Right lobe of liver (tissue), 6 donors: ENCODE data around the gene NELFB. TPM values are rescaled to one million over a fixed set of nuclear protein-coding genes. Genes with fewer than 3 reads are reported as not detected.

Experiments
- ATAC-seq, 4 donors: fragments of 200-7000 bp; cut with Tn5 transposase; one replicate each; pipeline ENCODE4 v1.9.1; 2020; ENCODE audit warnings: mild to moderate bottlenecking in 4 of 4, moderate library complexity in 4 of 4
- DNase-seq, 3 donors: peaks; one replicate each; pipeline ENCODE4 v3.0.0-alpha.2; 2020
- H3K27ac ChIP-seq, 3 donors: fragments of 200-600 bp; one replicate each; pipeline ENCODE4 v1.8.0; 2022
- H3K27me3 ChIP-seq, 2 donors: fragments of 200-600 bp; one replicate each; pipeline ENCODE4 v1.8.0; 2022
- H3K36me3 ChIP-seq, 4 donors: fragments of 200-600 bp; sonication (generic) in 1 of 4; one replicate each; pipeline versions ENCODE4 v1.5.1 to v1.8.0; 2017 to 2022; ENCODE audit warnings: control low read depth in 1 of 4
- H3K4me1 ChIP-seq, 4 donors: fragments of 200-600 bp; sonication (generic) in 1 of 4; one replicate each; pipeline versions ENCODE4 v1.5.1 to v1.8.0; 2017 to 2022; ENCODE audit warnings: control low read depth in 1 of 4
- H3K4me3 ChIP-seq, 3 donors: fragments of 200-600 bp; one replicate each; pipeline ENCODE4 v1.8.0; 2022
- H3K9me3 ChIP-seq, 4 donors: fragments of 200-600 bp; sonication (generic) in 1 of 4; one replicate each; pipeline versions ENCODE4 v1.5.1 to v1.8.0; 2017 to 2022; ENCODE audit warnings: control low read depth in 1 of 4
- POLR2A ChIP-seq: fragments of 450-650 bp; IDR thresholded peaks from one replicate; pipeline ENCODE4 v1.6.1; 2017; ENCODE audit warnings: antibody characterized with exemption, mild to moderate bottlenecking
- WGBS: methylation state at CpG from one replicate; pipeline ENCODE4 v1.1.6; 2018; ENCODE audit warnings: low coverage, low lambda C conversion rate; ENCODE audit not compliant: insufficient coverage; ENCODE audit errors: missing lambda C conversion rate; 5-methylcytosine and 5-hydroxymethylcytosine counted together
- intact Hi-C, 2 donors: fragments of 100-400 bp; cut with DNase I; formaldehyde crosslinking; loops; one replicate each; pipeline versions ENCODE4 v1.11.2 to v1.14.1; 2022
- total RNA-seq, 6 experiments: library from RNA; depleted of rRNA in 2 of 6; stranded (reverse); fragments of >200 nt in 2 of 6; fragmentation: NEBNext Ultra II Directional in 3 of 6; extraction: Animal tissue kit (Norgen Biotek cat#: 25700) in 3 of 6; gene quantifications; one replicate each; pipeline versions ENCODE4 v1.1.0 to v1.2.4, GENCODE V29; 2016 to 2023
- TF ChIP-seq, protein P1 (sequence below), 4 donors: fragments of 200-600 bp in 3 of 4; fragments of 450-650 bp in 1 of 4; IDR thresholded peaks; one replicate each; pipeline versions ENCODE4 v1.5.1 to v1.8.0; 2016 to 2022; ENCODE audit warnings: antibody characterized with exemption in 4 of 4, mild to moderate bottlenecking in 2 of 4
- donor health status: DM: no; HTN: yes; CAD: no.
- donor health status: DM: no; HTN: no; CAD: no.
- donor health status: DM: no; HTN: no; CAD: no.
- donor health status: DM: no; HTN: yes; CAD: no.
- donor health status: DM: no; HTN: yes; CAD: no.

Gene NELFB
- total RNA-seq, 6 experiments from 2014 or later, result 15.6 to 21.6 (median 20.1) TPM

DNA sequence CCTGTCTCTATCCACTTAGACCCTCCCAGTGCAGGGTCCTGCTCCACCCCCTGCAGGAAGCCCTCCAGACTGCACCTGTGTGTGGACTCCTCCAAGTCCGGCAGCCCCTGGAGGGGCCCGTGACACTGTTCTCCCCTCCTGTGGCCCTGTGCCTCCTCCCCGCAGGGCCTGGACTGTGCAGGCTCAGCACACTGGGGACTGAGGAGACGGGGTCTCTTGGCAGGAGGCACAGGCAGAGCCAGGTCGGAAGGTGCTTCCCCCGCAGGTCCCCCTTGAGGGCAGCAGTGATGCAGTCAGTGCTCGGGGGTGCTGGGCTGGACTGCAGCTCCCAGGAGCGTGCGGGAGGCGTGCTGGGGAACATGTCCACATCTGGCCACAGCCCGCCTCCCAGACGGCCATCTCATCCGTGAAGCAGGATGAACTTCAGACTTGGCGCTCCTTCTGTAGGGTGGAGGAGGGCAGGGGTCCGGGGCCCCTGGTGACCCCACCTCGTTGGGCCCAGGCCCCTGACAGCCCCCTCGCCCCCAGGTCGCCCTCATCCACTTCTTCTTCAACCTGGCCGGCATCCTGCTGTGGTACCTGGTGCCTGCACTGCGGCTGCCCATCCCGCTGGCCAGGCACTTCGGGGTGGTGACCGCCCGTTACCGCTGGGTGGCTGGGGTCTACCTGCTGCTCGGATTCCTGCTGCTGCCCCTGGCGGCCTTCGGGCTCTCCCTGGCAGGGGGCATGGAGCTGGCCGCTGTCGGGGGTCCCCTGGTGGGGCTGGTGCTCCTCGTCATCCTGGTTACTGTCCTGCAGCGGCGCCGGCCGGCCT is 19.5 kb upstream of the NELFB start:
- no peaks in the 10 kb centered on the region for H3K27me3 ChIP-seq
- H3K9me3 ChIP-seq, result no peaks in the 10 kb centered on the region
- H3K4me1 ChIP-seq, result peaks cover 0 to 8% (median 0%) of the 10 kb centered on the region in 4 donors
- 43% methylated on average over 2 of the region's 35 CpGs for WGBS
- intact Hi-C loops, result loop anchor here in 1 of 2 donors (10.0 kb wide), 1 partner anchor 51 kb away; the partner anchor contains the start of genes ANAPC2 and SSNA1
- TF ChIP-seq, protein P1, sequence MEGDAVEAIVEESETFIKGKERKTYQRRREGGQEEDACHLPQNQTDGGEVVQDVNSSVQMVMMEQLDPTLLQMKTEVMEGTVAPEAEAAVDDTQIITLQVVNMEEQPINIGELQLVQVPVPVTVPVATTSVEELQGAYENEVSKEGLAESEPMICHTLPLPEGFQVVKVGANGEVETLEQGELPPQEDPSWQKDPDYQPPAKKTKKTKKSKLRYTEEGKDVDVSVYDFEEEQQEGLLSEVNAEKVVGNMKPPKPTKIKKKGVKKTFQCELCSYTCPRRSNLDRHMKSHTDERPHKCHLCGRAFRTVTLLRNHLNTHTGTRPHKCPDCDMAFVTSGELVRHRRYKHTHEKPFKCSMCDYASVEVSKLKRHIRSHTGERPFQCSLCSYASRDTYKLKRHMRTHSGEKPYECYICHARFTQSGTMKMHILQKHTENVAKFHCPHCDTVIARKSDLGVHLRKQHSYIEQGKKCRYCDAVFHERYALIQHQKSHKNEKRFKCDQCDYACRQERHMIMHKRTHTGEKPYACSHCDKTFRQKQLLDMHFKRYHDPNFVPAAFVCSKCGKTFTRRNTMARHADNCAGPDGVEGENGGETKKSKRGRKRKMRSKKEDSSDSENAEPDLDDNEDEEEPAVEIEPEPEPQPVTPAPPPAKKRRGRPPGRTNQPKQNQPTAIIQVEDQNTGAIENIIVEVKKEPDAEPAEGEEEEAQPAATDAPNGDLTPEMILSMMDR (IDR thresholded peaks at IDR 0.05), result no peak
- TF ChIP-seq POLR2A, result no peak
- no peaks in the 10 kb centered on the region for H3K36me3 ChIP-seq
- no peak overlapping the region for H3K27ac ChIP-seq
- H3K4me3 ChIP-seq, result no peak overlapping the region
- ATAC-seq (no peak), DNase-seq (no peak)

DNA sequence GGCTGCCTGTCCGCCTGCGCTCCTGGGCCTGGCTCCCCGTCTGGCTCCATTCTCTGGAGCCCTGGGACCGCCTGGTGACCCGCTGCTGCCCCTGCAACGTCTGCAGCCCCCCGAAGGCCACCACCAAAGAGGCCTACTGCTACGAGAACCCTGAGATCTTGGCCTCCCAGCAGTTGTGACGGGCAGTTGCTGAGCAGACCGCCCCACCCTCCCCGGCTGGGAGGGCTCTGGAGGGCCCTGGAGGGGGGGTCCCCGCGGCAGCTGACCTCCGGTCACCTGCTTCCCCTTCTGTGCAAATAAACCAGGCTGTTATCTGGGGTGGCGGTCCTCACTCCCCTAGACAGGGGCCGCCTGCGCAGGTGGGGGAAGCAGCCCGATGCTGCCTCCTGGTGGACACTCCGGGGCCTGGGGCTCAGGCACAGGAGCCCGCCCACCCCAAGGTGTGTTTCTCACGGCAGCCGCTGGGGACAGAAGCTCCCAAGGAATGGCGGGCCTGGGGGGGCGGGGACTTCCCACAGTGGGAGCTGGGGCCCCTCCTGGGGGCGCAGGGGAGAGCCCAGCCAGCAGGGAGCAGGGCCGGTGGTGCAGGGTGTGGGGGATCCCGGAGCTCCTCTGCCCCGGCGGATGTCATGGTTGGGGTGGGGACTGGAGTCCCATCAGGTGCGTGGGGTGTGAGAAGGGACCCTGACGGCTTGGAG is 18.7 kb upstream of the NELFB start:
- intact Hi-C loops, result loop anchor here in 1 of 2 donors (10.0 kb wide), 1 partner anchor 52 kb away; the partner anchor contains the start of genes ANAPC2 and SSNA1
- ATAC-seq (peak; percentile 61 to 65 (median 64)), DNase-seq (peak; percentile 87 to 88 (median 88))
- Histone ChIP-seq H3K4me3 (no peak overlapping the region), H3K9me3 (no peaks in the 10 kb centered on the region), H3K36me3 (no peaks in the 10 kb centered on the region), H3K27me3 (no peaks in the 10 kb centered on the region), H3K27ac (no peak overlapping the region), H3K4me1 (peaks cover 0 to 8% (median 0%) of the 10 kb centered on the region in 4 donors)
- TF ChIP-seq POLR2A, result no peak
- TF ChIP-seq, protein P1 (IDR thresholded peaks at IDR 0.05), result peak; percentile 91 to 99 (median 97)
- 0% methylated on average over 12 of the region's 31 CpGs for WGBS

DNA sequence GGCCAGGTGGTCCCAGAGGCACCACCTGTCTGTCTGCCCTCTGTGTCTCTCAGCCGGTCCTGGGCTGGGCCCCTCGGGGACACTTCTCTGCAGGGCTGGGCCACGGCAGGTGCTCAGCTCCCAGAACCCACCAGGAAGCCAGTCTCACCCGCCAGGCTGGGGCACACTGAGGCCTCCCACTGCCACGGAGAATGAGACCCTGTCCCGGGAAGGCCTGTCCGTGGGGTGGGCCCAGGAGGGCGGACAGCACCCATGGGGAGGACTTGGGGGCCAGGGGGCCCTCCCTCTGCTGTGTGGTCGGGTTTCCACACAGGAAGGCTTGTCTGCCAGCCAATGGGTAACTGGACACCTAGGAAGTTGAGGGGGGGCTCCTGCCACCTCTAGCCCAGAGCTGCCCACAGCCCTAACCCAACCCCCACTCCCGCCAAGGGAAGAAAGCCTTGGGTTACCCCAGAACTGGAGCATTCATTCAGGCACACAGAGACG is 18.1 kb upstream of the NELFB start:
- DNase-seq (no peak), ATAC-seq (no peak)
- Histone ChIP-seq H3K27ac (no peak overlapping the region), H3K36me3 (peaks cover 0 to under 1% (median 0%) of the 10 kb centered on the region in 4 donors), H3K27me3 (no peaks in the 10 kb centered on the region), H3K4me1 (peaks cover 0 to 9% (median 0%) of the 10 kb centered on the region in 4 donors), H3K9me3 (no peaks in the 10 kb centered on the region), H3K4me3 (no peak overlapping the region)
- WGBS, result 0% methylated on average over 2 of the region's 11 CpGs
- TF ChIP-seq, protein P1 (IDR thresholded peaks at IDR 0.05), result no peak
- TF ChIP-seq POLR2A, result no peak
- intact Hi-C loops, result loop anchor here in 1 of 2 donors (10.0 kb wide), 1 partner anchor 52 kb away; the partner anchor contains the start of genes ANAPC2 and SSNA1
